ENCODE results near the gene SMG9. TPM values are rescaled to one million over a fixed set of nuclear protein-coding genes. Genes with fewer than 3 reads are reported as not detected.

The SMG9 gene
- total and polyA plus RNA-seq, 2 of the 13 experiments (the other 11 are each of a cell fraction or from before 2014, with no cell fraction given) = 16.1 to 18.7 TPM

- TF ChIP-seq ZNF580 (CRISPR knock-in tag; IDR thresholded peaks at IDR 0.05; ENCODE audit: borderline replicate concordance, low read depth) (peak; percentile 70; the same call in 1 of the 2 replicates), CBX1 (IDR thresholded peaks at IDR 0.05; ENCODE audit: low read depth) (no peak), SOX13 (IDR thresholded peaks at IDR 0.05) (no peak), SOX13 (CRISPR knock-in tag; conservative IDR thresholded peaks at IDR 0.05 in 1 of 2, IDR thresholded peaks at IDR 0.05 in 1 of 2) (peak in 1 of 2 experiments; percentile 28; a peak in 1 of 4 replicates), ZNF138 (CRISPR knock-in tag; IDR thresholded peaks at IDR 0.05; ENCODE audit: low read depth) (0 out of 2 replicates have a peak, but pooled peaks have one; percentile 34), BCL6 (CRISPR knock-in tag; IDR thresholded peaks at IDR 0.05) (0 out of 2 replicates have a peak, but pooled peaks have one; percentile 31), ZNF737 (CRISPR knock-in tag; IDR thresholded peaks at IDR 0.05; ENCODE audit: borderline replicate concordance) (no peak), ELF3 (CRISPR knock-in tag; IDR thresholded peaks at IDR 0.05) (0 out of 2 replicates have a peak, but pooled peaks have one; percentile 39), ETV6 (CRISPR knock-in tag; conservative IDR thresholded peaks at IDR 0.05) (peak; percentile 93), ZNF770 (CRISPR knock-in tag; IDR thresholded peaks at IDR 0.05) (no peak), ZNF709 (CRISPR knock-in tag; IDR thresholded peaks at IDR 0.05) (no peak), CCDC6 (CRISPR knock-in tag; IDR thresholded peaks at IDR 0.05) (no peak), MIER2 (CRISPR knock-in tag; IDR thresholded peaks at IDR 0.05) (peak; percentile 98), RNF2 (conservative IDR thresholded peaks at IDR 0.05; ENCODE audit: low read depth) (no peak), DMAP1 (CRISPR knock-in tag; IDR thresholded peaks at IDR 0.05) (peak; percentile 37; the same call in 1 of the 2 replicates), IKZF1 (IDR thresholded peaks at IDR 0.05) (no peak), RARA (CRISPR knock-in tag; IDR thresholded peaks at IDR 0.05) (peak; percentile 57), KLF11 (CRISPR knock-in tag; IDR thresholded peaks at IDR 0.05) (0 out of 2 replicates have a peak, but pooled peaks have one; percentile 62), GFI1 (CRISPR knock-in tag; IDR thresholded peaks at IDR 0.05; ENCODE audit: borderline replicate concordance) (no peak), THAP11 (CRISPR knock-in tag; IDR thresholded peaks at IDR 0.05) (0 out of 2 replicates have a peak, but pooled peaks have one; percentile 28), NCOA2 (CRISPR knock-in tag; IDR thresholded peaks at IDR 0.05) (peak; percentile 49; the same call in 1 of the 2 replicates)
- TF ChIP-seq, protein P1, sequence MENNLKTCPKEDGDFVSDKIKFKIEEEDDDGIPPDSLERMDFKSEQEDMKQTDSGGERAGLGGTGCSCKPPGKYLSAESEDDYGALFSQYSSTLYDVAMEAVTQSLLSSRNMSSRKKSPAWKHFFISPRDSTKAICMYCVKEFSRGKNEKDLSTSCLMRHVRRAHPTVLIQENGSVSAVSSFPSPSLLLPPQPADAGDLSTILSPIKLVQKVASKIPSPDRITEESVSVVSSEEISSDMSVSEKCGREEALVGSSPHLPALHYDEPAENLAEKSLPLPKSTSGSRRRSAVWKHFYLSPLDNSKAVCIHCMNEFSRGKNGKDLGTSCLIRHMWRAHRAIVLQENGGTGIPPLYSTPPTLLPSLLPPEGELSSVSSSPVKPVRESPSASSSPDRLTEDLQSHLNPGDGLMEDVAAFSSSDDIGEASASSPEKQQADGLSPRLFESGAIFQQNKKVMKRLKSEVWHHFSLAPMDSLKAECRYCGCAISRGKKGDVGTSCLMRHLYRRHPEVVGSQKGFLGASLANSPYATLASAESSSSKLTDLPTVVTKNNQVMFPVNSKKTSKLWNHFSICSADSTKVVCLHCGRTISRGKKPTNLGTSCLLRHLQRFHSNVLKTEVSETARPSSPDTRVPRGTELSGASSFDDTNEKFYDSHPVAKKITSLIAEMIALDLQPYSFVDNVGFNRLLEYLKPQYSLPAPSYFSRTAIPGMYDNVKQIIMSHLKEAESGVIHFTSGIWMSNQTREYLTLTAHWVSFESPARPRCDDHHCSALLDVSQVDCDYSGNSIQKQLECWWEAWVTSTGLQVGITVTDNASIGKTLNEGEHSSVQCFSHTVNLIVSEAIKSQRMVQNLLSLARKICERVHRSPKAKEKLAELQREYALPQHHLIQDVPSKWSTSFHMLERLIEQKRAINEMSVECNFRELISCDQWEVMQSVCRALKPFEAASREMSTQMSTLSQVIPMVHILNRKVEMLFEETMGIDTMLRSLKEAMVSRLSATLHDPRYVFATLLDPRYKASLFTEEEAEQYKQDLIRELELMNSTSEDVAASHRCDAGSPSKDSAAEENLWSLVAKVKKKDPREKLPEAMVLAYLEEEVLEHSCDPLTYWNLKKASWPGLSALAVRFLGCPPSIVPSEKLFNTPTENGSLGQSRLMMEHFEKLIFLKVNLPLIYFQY (CRISPR knock-in tag; IDR thresholded peaks at IDR 0.05; ENCODE audit: borderline replicate concordance) = 0 out of 2 replicates have a peak, but pooled peaks have one; percentile 33
These were observed 34.3 kb upstream of the SMG9 start (continued) for GRCh38 chr19:43789029-43789428.

All from HepG2 (cell line).